Sigmoid colon (tissue), 4 donors: ENCODE measurements around the gene MAP3K7.

ENCODE experiments used
- CTCF ChIP-seq, 4 experiments: fragments of 450-650 bp in 3 of 4; fragments of 200-600 bp in 1 of 4; IDR thresholded peaks; one replicate each; pipeline ENCODE4 v1.5.1; 2016 to 2019; ENCODE audit warnings: antibody characterized with exemption in 4 of 4, mild to moderate bottlenecking in 3 of 4, moderate library complexity in 2 of 4
- EP300 ChIP-seq, 4 donors: sonication (generic); formaldehyde crosslinking; IDR thresholded peaks; one replicate each; pipeline ENCODE4 v1.6.1; 2017; ENCODE audit warnings: antibody characterized with exemption in 4 of 4
- POLR2A ChIP-seq, 2 donors: fragments of 450-650 bp; IDR thresholded peaks; one replicate each; pipeline ENCODE4 v1.6.1; 2016; ENCODE audit warnings: antibody characterized with exemption in 2 of 2, mild to moderate bottlenecking in 2 of 2, moderate library complexity in 2 of 2
- POLR2AphosphoS5 ChIP-seq, 4 donors: sonication (generic); formaldehyde crosslinking; IDR thresholded peaks; one replicate each; pipeline ENCODE4 v1.6.1; 2017; ENCODE audit warnings: antibody characterized with exemption in 4 of 4

- TF ChIP-seq POLR2AphosphoS5 (IDR thresholded peaks at IDR 0.05) (no peak), CTCF (IDR thresholded peaks at IDR 0.05) (no peak), POLR2A (IDR thresholded peaks at IDR 0.05) (no peak), EP300 (IDR thresholded peaks at IDR 0.05) (no peak)
Observed at GRCh38 chr6:90612313-90612680, 25.4 kb upstream of the MAP3K7 start.
